ENCODE data around the gene PARVB.
A peak's percentile ranks its signal among the peaks of the same experiment; 100 is the strongest.
"Not testable (repeated sequence)": the region's sequence is repeated elsewhere in the genome, so short reads cannot be mapped to it uniquely, and the experiment has no call there.

Gene PARVB

GRCh38 chr22:43998679-43999264, 25.3 kb upstream of the PARVB start:
- no peak for DNase-seq

- DNase-seq: no peak
Observed at GRCh38 chr22:43999378-43999777, 24.7 kb upstream of the PARVB start.

- DNase-seq: no peak
Observed at GRCh38 chr22:44000123-44000522, 24.0 kb upstream of the PARVB start.

GRCh38 chr22:44001521-44001920, 22.6 kb upstream of the PARVB start:
- DNase-seq: no peak

DNA sequence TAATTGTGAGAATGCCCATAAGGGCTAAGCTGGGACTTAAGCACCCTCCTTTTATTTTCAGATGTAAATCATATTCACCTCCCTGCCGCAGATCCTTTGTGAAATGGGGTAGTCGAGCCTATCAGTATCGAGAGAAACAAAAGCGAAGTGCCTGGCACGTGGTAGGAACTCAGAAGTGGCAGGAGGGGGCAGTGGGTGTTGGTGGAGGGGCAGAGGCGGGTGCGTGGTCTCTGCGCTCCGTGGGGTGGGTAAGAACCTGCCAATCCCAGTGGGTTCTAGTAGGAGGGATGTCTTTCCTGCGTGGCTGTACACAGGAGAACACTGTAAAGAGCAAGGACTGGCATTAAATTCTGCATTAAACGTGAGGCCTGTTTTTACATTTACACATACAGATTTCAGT, 21.8 kb upstream of the PARVB start:
- no peak for DNase-seq

GRCh38 chr22:44002997-44003396, 21.1 kb upstream of the PARVB start:
- DNase-seq: no peak

- DNase-seq: no peak
Observed at GRCh38 chr22:44003405-44004103, 20.5 kb upstream of the PARVB start.

DNA sequence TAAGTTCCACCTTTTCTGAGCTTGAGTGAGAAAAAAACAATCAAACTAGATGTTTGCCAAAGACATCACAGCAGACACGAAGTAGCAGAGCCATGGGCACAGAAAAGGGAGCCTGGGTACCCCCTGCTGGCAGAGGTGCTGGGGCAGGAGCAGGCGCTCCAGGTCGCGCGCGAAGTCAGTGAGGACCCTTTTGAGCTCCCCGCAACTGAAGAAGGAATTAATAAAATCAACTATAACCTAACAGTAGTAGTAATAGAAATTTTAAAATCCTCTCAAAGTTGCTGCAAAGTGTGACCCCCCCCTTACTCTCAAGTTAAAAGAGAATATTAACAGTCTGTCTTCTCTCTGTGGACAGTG, 20.0 kb upstream of the PARVB start:
- no peak for DNase-seq

- no peak for DNase-seq
Observed at GRCh38 chr22:44005524-44005923, 18.6 kb upstream of the PARVB start.

DNA sequence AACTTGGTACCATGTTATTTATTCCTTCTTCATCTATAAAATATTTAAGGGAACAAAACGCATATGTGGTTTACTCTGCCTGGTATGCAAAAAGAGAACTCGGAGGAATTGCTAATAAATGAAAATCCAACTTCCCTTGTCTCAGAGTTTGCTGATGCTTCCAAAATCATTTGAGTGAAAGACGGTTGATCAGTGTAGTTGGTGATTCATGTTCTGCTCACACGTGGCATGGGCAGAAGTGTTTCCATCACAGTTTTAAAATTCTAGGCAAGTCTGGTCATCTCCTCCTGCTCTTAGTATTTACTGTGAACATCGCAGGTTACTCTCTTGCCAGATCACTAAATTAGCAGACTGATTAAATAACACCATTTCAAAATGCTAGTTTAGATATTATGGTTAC, 11.9 kb upstream of the PARVB start:
- no peak for DNase-seq

DNA sequence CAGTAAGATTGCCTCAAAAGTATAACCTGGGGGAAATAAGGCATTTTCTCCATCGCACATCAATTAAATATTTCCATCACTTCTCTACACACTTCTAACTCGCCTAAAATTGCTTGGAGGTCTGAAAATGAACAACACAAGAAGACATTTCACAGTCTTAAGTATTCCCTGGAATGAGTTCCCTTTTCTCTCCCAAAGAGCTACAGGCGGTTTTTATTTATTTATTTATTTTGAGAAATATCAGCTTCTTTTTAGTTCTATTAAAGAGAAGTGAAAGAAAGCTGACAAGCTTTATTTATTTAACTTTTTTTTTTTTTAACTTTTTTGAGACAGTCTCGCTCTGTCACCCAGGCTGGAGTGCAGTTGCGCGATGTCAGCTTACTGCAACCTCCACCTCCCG, 11.5 kb upstream of the PARVB start:
- DNase-seq: no peak

DNA sequence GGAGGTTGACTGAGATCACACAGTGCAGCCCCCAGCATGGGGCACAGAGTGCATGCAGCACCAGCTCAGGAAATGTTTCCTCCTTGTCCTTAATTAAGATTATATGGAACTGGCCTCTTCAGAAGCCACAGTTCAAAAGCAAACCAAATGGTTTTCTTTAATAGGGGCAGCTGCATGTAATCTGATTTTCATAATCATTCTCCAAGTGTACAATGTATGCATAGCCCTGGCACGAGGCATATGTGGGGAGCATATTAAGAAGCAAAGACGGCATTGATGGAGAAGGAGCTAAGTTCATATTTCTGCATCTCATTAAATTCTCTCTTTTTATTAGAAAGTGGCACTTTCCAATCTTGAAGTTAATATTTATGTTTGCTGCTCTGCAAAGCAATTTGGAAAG, 9.9 kb upstream of the PARVB start:
- no peak for DNase-seq

GRCh38 chr22:44016586-44016985, 7.5 kb upstream of the PARVB start:
- DNase-seq: not testable (repeated sequence)

DNA sequence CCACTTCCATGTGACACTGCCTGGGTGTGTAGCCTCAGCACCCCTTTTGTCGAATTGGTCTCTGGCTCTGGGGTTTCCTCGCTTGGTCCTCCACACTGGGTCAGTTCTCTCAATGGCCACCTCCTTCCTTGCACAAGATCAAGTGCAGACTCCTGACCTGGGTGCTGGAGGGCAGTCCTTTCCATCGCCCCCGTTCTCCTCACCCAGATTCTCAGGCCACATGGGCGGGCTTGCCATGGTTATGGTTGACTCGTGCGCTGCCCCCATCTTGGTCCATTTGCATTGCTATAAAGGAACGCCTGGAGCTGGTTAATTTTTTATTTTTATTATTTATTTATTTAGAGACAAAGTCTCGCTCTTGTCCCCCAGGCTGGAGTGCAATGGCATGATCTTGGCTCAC, 5.5 kb upstream of the PARVB start:
- no peak for DNase-seq

- no peak for DNase-seq
Observed at GRCh38 chr22:44019416-44019815, 4.7 kb upstream of the PARVB start.

- no peak for DNase-seq
Observed at GRCh38 chr22:44019846-44020245, 4.3 kb upstream of the PARVB start.

- no peak for DNase-seq
Observed at GRCh38 chr22:44020981-44021380, 3.1 kb upstream of the PARVB start.

DNA sequence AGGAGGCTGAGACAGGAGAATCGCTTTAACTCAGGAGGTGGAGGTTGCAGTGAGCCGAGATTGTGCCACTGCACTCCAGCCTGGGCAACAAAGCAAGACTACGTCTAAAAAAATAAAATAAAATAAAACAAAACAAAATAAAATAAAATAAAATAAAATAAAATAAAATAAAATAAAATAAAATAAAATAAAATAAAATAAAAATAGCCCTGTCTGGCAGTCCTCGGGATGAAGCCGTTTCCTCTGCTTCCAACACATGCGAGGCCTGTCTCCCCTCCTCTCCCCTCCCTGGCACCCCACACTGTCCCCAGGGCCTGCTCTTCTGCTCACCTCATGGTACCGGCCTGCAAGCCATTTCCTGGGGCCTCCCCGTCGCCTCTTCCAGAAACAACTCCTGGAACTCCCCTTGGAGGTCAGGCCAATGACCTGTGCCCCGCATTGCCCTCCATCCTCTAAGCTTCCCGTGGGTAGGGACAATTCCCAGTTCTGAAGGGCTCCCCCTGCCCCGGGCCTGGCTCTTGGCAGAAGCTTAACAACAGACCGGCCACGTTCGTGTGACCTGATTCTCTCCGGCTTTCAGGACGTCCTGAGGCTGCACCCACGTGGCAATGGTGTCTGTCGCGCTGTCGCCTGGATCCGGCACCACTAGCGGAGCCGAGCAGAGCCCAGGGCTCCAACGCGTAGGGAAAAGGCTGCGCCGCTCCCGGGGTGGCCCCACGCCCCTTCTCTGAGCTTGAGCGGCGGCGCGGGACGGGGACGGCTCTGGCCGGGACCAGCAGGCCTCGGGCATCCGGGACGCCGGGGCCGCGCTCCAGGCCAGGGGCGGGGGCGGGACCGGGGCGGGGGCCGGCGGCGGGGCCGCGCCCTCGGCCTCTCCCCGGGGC, 456 bp upstream of the PARVB start:
- DNase-seq: peak in 8 of 14 donors; percentile 6 to 38 (median 10)

GRCh38 chr22:44025171-44026065, 1.3 kb downstream of the PARVB start:
- peak in 3 of 14 donors; percentile 13 to 31 (median 23) for DNase-seq

GRCh38 chr22:44026066-44026629, 2.0 kb downstream of the PARVB start:
- DNase-seq: peak in 1 of 14 donors; percentile 28

GRCh38 chr22:44026630-44027511, 2.8 kb downstream of the PARVB start:
- peak in 10 of 14 donors; percentile 16 to 61 (median 43) for DNase-seq

Data from C1 segment of cervical spinal cord (tissue), 14 donors.